ENCODE measurements around the gene ARRDC3.

ARRDC3 gene, protein sequence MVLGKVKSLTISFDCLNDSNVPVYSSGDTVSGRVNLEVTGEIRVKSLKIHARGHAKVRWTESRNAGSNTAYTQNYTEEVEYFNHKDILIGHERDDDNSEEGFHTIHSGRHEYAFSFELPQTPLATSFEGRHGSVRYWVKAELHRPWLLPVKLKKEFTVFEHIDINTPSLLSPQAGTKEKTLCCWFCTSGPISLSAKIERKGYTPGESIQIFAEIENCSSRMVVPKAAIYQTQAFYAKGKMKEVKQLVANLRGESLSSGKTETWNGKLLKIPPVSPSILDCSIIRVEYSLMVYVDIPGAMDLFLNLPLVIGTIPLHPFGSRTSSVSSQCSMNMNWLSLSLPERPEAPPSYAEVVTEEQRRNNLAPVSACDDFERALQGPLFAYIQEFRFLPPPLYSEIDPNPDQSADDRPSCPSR

DNA sequence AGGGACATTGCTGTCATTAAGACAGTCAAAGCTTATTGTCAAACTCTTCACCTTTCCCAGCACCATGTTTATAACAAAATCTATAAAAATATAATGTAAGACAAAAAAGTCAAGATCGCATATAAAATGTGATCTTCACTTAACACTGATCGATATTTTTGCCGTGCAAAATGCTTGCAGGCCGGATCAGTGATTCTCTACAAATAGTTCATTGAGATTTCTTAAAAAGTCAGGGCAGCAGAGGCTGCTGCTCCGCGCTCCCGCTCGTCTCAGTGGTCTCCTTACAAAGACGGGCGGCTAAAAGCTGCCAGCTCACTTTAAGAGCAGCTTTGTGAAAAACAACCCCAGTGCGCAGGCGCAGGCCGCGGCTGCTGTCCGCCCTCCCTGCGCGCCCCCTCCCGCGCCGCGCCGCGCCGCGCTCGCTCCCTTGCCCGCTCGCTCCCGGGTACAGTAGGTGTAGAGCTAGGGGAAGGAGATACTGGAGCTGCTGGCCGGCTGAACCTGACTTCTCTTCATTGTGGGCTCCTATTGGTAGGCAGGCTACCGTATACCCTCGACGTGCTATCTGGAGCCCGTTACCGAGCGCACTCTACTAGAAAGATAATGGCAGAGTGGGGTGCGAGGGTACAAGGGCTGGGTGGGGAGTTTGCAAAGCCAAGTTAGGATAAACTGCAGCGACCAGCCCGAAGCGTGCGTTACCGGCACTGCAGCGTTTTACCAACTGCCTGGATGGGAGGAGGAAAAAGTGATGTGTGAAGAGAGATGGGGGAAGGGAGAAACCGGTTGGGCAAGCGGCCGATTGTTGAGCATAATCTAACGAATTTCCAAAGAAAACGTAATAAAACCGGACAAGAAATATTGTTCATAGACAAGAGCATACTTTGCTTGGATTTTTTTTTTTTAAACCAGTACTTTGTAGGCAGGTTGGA is at the start of gene ARRDC3:
Gene ARRDC3, minus strand, starts transcription at position 291 of the 929 bp plus-strand sequence. Its CDS starts 225 bp downstream, at position 66.
- no peaks in the 10 kb centered on the region for H3K4me1 ChIP-seq (ENCODE audit: control insufficient read depth, insufficient read depth, low read length)
- no peaks in the 10 kb centered on the region for H3K36me3 ChIP-seq (ENCODE audit: control insufficient read depth, insufficient read depth, low read length)
- H3K27me3 ChIP-seq (ENCODE audit: control insufficient read depth, insufficient read depth, low read length): no peaks in the 10 kb centered on the region
- peak within 1 kb of the TSS; percentile 80 for H3K9ac ChIP-seq (ENCODE audit: low read depth, low read length)
- H3K9me3 ChIP-seq (ENCODE audit: control insufficient read depth, insufficient read depth, low read length): no peaks in the 10 kb centered on the region
- H3K4me3 ChIP-seq (ENCODE audit: low read depth, low read length): peak within 1 kb of the TSS; percentile 96

DNA sequence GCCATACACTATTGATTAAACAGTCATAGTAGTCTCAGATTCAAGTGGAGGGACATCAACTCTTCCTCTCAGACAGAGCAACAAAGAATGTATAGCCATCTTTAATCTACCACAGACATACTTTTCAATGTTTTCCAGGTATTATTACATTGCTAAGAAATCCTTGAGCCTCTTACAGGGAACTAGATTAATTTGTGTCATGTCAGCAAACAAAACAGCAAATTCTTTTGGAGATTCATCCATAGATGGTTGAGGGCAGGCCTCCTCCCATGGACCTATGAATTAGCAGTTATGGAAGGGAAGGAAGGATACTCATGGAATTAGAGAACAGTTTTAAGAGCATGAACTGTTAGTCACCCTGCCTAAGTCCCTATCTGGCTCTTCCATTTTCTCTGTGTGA is 47.8 kb upstream of the ARRDC3 start:
- Histone ChIP-seq H3K27me3 (ENCODE audit: control insufficient read depth, insufficient read depth, low read length) (no peaks in the 10 kb centered on the region), H3K9ac (ENCODE audit: low read depth, low read length) (no peak overlapping the region), H3K4me3 (ENCODE audit: low read depth, low read length) (no peak overlapping the region), H3K4me1 (ENCODE audit: control insufficient read depth, insufficient read depth, low read length) (peaks cover 8% of the 10 kb centered on the region), H3K9me3 (ENCODE audit: control insufficient read depth, insufficient read depth, low read length) (no peaks in the 10 kb centered on the region), H3K36me3 (ENCODE audit: control insufficient read depth, insufficient read depth, low read length) (no peaks in the 10 kb centered on the region)

DNA sequence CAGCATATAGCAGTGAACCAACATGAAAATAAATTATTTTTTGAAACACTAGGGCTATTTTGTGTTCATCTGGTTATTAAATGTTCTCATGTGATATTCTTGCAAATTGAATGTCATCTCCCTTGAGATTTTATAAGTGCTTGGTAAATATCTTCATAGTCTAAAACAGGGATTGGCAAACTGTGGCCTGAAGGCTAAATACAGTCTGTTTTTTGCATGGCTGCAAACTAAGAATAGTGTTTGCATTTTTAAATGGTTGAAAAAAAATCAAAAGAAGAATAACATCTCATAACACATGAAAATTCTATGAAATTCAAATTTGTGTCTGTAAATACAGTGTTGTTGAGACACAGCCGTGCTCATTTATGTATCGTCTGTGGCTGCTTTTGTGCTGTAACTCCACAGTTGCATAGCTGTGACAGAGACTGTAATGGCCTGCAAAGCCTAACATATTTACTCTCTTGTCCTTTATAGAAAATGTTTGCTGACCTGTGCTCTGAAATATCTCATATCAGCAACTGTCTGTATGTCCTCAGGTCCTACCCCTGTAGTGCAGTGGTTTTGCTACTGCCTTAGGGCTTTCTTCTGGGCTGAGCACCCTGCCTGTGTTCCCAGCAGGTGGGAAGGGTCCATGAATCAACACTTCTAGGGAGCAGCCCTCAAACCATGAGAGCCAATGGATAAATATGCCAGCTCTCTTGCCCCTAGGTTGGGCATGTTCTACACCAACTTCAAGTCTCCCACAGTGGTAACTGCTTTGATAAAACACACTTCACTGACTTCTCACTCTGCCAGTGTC is 41.7 kb upstream of the ARRDC3 start:
- peaks cover 10% of the 10 kb centered on the region for H3K4me1 ChIP-seq (ENCODE audit: control insufficient read depth, insufficient read depth, low read length)
- no peaks in the 10 kb centered on the region for H3K9me3 ChIP-seq (ENCODE audit: control insufficient read depth, insufficient read depth, low read length)
- no peaks in the 10 kb centered on the region for H3K27me3 ChIP-seq (ENCODE audit: control insufficient read depth, insufficient read depth, low read length)
- no peak overlapping the region for H3K4me3 ChIP-seq (ENCODE audit: low read depth, low read length)
- H3K9ac ChIP-seq (ENCODE audit: low read depth, low read length): no peak overlapping the region
- H3K36me3 ChIP-seq (ENCODE audit: control insufficient read depth, insufficient read depth, low read length): no peaks in the 10 kb centered on the region

DNA sequence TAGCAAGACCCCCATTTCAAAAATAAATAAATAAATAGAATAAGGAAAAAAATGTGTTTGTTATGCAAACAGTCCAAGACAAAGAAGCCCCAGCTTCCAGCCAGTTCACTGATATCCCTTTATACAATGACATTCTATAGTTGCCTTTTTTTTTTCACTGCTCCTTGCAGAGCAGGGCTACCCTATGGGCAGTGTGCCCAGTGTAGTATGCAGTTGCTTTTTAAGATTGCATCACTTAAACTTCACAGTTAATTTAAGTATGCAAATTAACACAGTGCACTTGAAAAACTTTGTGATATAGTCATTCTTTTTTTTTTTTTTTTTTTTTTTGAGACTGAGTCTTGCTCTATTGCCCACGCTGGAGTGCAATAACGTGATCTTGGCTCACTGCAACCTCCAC is 40.8 kb upstream of the ARRDC3 start:
- H3K4me1 ChIP-seq (ENCODE audit: control insufficient read depth, insufficient read depth, low read length): peaks cover 10% of the 10 kb centered on the region
- H3K9me3 ChIP-seq (ENCODE audit: control insufficient read depth, insufficient read depth, low read length): no peaks in the 10 kb centered on the region
- no peak overlapping the region for H3K9ac ChIP-seq (ENCODE audit: low read depth, low read length)

DNA sequence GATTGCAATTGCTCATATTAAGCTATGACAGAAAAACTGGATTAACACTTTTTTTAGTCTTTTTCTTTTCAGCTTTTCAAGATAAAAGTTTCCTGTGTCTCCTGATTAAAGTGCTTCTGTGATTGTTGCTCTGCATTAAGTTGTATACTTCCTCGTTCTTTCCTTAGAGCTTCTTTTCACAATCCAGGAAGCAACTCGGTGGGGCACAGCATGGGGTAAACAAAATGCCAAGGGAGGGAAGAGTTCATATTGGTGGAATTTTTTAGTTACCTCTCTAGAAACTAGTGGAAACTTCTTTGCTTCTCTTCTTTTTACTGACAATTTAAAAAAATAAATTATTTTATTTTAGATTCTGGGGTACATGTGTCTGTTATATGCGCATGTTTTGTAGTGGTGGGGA is 37.8 kb upstream of the ARRDC3 start:
- H3K9me3 ChIP-seq (ENCODE audit: control insufficient read depth, insufficient read depth, low read length): no peaks in the 10 kb centered on the region
- H3K27me3 ChIP-seq (ENCODE audit: control insufficient read depth, insufficient read depth, low read length): no peaks in the 10 kb centered on the region
- peaks cover 10% of the 10 kb centered on the region for H3K4me1 ChIP-seq (ENCODE audit: control insufficient read depth, insufficient read depth, low read length)
- H3K36me3 ChIP-seq (ENCODE audit: control insufficient read depth, insufficient read depth, low read length): no peaks in the 10 kb centered on the region
- no peak overlapping the region for H3K9ac ChIP-seq (ENCODE audit: low read depth, low read length)
- no peak overlapping the region for H3K4me3 ChIP-seq (ENCODE audit: low read depth, low read length)

More for the DNA sequence above, 40.8 kb upstream of the ARRDC3 start:
- no peaks in the 10 kb centered on the region for H3K27me3 ChIP-seq (ENCODE audit: control insufficient read depth, insufficient read depth, low read length)
- no peaks in the 10 kb centered on the region for H3K36me3 ChIP-seq (ENCODE audit: control insufficient read depth, insufficient read depth, low read length)
- no peak overlapping the region for H3K4me3 ChIP-seq (ENCODE audit: low read depth, low read length)

DNA sequence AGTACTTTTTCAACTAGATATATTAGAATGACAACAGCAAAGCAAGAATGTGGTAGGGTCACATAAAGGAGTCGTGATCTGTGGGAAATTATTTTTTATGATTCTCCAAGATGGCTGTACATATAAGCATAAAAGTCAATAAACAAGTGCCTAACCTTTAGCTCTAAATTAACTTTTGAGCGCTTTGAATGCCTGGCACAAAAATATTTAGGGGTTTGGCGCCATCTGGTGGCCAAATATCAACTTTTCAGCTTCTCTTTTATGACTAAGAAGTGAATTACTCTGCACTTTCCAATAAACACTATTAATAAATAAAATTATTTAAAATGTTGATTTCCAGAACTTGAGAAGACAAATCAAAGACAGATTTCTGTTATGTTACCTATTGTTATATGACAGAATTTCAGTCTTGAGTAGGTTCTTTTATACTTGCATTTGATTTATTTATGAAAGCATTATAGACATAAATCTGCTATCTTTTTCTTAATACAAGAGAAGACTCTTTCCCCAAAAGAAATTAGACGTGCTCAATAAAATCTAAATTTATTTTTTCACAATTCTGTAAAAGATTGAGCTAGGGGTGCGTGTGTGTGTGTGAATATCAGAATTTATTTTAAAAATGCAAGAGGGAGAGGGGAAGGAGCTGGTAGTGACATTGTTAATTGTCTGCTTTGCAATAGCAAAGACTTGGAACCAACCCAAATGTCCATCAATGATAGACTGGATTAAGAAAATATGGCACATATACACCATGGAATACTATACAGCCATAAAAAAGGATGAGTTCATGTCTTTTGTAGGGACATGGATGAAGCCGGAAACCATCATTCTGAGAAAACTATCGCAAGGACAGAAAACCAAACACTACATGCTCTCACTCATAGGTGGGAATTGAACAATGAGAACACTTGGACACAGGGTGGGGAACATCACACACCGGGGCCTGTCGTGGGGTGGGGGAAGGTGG is 36.7 kb upstream of the ARRDC3 start:
- no peak overlapping the region for H3K4me3 ChIP-seq (ENCODE audit: low read depth, low read length)

DNA sequence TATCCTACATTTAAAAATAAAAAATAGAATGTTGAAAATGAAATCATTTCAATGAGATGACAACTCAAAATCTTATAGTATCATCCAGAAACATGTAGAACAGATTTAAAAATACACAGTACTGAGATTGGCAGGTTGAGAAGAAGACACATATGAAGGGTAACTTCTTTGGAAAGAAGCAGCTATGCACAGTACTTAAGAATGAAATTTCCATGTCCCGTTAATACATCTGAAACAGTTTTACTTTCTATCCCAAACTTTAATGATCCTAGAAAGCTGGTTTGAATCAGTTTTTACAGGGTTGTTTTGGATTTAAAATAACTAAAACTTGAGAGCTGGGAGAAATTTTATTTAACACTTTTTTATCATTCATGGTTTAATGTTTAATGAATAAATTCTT is 36.0 kb upstream of the ARRDC3 start:
- Histone ChIP-seq H3K9me3 (ENCODE audit: control insufficient read depth, insufficient read depth, low read length) (no peaks in the 10 kb centered on the region), H3K4me1 (ENCODE audit: control insufficient read depth, insufficient read depth, low read length) (peaks cover 3% of the 10 kb centered on the region), H3K27me3 (ENCODE audit: control insufficient read depth, insufficient read depth, low read length) (no peaks in the 10 kb centered on the region), H3K4me3 (ENCODE audit: low read depth, low read length) (no peak overlapping the region), H3K36me3 (ENCODE audit: control insufficient read depth, insufficient read depth, low read length) (no peaks in the 10 kb centered on the region), H3K9ac (ENCODE audit: low read depth, low read length) (no peak overlapping the region)

More for the DNA sequence above, 36.7 kb upstream of the ARRDC3 start:
- no peaks in the 10 kb centered on the region for H3K36me3 ChIP-seq (ENCODE audit: control insufficient read depth, insufficient read depth, low read length)
- no peak overlapping the region for H3K9ac ChIP-seq (ENCODE audit: low read depth, low read length)
- H3K27me3 ChIP-seq (ENCODE audit: control insufficient read depth, insufficient read depth, low read length): no peaks in the 10 kb centered on the region
- no peaks in the 10 kb centered on the region for H3K9me3 ChIP-seq (ENCODE audit: control insufficient read depth, insufficient read depth, low read length)
- peaks cover 5% of the 10 kb centered on the region for H3K4me1 ChIP-seq (ENCODE audit: control insufficient read depth, insufficient read depth, low read length)

DNA sequence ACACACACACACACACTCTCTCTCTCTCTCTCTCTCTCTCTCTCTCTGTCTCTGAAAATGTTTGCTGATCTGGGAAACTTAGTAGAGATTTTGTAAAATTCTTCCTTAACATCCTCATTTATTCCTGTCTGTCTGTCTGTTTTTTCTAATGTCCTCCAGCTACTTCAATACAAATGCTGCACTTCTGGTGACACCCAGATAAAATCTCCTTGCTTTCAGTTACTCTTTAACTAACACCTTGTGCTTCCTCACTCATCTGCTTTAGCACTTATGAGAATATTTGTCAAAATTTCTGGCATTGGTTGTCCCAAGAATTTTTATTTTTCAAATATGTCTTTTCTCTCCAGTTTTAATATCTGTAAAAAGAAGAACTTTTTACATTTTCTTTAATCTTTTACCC is 35.0 kb upstream of the ARRDC3 start:
- no peak overlapping the region for H3K4me3 ChIP-seq (ENCODE audit: low read depth, low read length)

DNA sequence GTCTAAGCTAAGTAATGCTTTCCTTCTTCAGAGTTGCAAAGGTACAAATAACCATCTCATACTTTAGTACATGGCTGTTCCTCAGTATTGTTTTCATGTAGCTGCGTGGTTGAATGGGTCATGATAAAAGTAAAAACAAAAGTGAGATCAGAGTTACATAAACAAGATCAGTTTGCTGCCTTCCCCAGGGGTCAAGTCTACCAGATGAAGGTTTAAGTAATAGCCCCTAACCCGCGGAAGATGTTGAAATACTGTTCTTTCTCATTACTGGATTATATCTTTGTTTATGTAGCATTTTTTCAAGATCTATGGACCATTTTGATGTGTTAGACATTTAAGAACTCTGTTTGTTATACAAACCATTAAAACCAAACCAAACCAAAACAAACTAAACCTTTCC is 34.1 kb upstream of the ARRDC3 start:
- H3K9me3 ChIP-seq (ENCODE audit: control insufficient read depth, insufficient read depth, low read length): no peaks in the 10 kb centered on the region
- no peak overlapping the region for H3K9ac ChIP-seq (ENCODE audit: low read depth, low read length)
- peaks cover 3% of the 10 kb centered on the region for H3K4me1 ChIP-seq (ENCODE audit: control insufficient read depth, insufficient read depth, low read length)
- H3K4me3 ChIP-seq (ENCODE audit: low read depth, low read length): no peak overlapping the region
- H3K36me3 ChIP-seq (ENCODE audit: control insufficient read depth, insufficient read depth, low read length): no peaks in the 10 kb centered on the region
- no peaks in the 10 kb centered on the region for H3K27me3 ChIP-seq (ENCODE audit: control insufficient read depth, insufficient read depth, low read length)

More for the DNA sequence above, 35.0 kb upstream of the ARRDC3 start:
- H3K36me3 ChIP-seq (ENCODE audit: control insufficient read depth, insufficient read depth, low read length): no peaks in the 10 kb centered on the region
- H3K9ac ChIP-seq (ENCODE audit: low read depth, low read length): no peak overlapping the region
- H3K9me3 ChIP-seq (ENCODE audit: control insufficient read depth, insufficient read depth, low read length): no peaks in the 10 kb centered on the region
- H3K27me3 ChIP-seq (ENCODE audit: control insufficient read depth, insufficient read depth, low read length): no peaks in the 10 kb centered on the region
- peaks cover 3% of the 10 kb centered on the region for H3K4me1 ChIP-seq (ENCODE audit: control insufficient read depth, insufficient read depth, low read length)

DNA sequence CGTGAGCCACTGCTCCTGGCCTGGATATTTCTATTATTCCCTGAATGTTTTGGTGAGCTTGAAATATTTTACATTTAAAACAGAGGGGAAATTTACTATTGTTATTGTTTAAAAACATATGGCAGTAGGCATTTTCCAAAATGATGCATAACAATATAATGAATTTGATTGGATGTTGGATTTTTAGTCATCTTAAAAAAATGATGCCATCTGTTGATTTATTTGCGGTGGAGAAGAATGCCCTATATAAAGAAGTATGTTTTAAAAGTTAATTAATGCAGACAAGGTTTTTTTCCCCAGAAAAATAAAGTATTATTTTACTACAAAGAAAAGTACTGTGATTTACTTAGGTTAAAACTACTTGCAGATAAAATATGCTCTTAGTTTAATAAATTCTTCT is 33.4 kb upstream of the ARRDC3 start:
- Histone ChIP-seq H3K9ac (ENCODE audit: low read depth, low read length) (no peak overlapping the region), H3K4me3 (ENCODE audit: low read depth, low read length) (no peak overlapping the region), H3K4me1 (ENCODE audit: control insufficient read depth, insufficient read depth, low read length) (peaks cover 3% of the 10 kb centered on the region), H3K9me3 (ENCODE audit: control insufficient read depth, insufficient read depth, low read length) (no peaks in the 10 kb centered on the region), H3K36me3 (ENCODE audit: control insufficient read depth, insufficient read depth, low read length) (no peaks in the 10 kb centered on the region), H3K27me3 (ENCODE audit: control insufficient read depth, insufficient read depth, low read length) (no peaks in the 10 kb centered on the region)
